RWPE1 (cell line): ENCODE data around the gene USP12.

ENCODE experiments used
- CTCF ChIA-PET: fragments of 350-600 bp; sonication (Branson Sonifier 250); formaldehyde crosslinking; extraction: SDS; loops from one replicate; lab custom pipeline; 2021; lab: Yijun Ruan, JAX
- POLR2A ChIA-PET: fragments of 400-600 bp; formaldehyde crosslinking; extraction: SDS; loops from one replicate; lab custom pipeline; 2020; ENCODE audit warnings: antibody characterized with exemption; ENCODE audit not compliant: low non-redundant PET; lab: Yijun Ruan, JAX
- DNase-seq: peaks from one replicate; pipeline ENCODE4 v3.0.0; 2012; ENCODE audit warnings: low spot score
- H3K27ac ChIP-seq: fragments of 450-650 bp; 2 replicates; pipeline ENCODE4 v1.5.1; 2017
- CTCF ChIP-seq: fragments of 450-650 bp; conservative IDR thresholded peaks from 2 replicates; pipeline ENCODE4 v1.5.1; 2017; ENCODE audit warnings: low read depth, mild to moderate bottlenecking

The USP12 gene

GRCh38 chr13:27091451-27091850 lies 80.2 kb downstream of the USP12 start:
- no peak for TF ChIP-seq CTCF
- H3K27ac ChIP-seq = no peak overlapping the region
- ChIA-PET POLR2A (no interaction called here), CTCF (no interaction called here)
- no peak for DNase-seq

- TF ChIP-seq CTCF = no peak
- CTCF ChIA-PET = no interaction called here
- H3K27ac ChIP-seq = no peak overlapping the region
- POLR2A ChIA-PET = no interaction called here
- DNase-seq = no peak
Observed at GRCh38 chr13:27088619-27089018, 83.0 kb downstream of the USP12 start.

- no peak overlapping the region for H3K27ac ChIP-seq
- ChIA-PET POLR2A (no interaction called here), CTCF (interaction anchor here (0.6 kb wide), 1 partner anchor 58 kb away, joined by 3 read pairs; no protein-coding TSS in a partner anchor)
- DNase-seq = no peak
- no peak for TF ChIP-seq CTCF
Observed at GRCh38 chr13:27086599-27087265, 84.9 kb downstream of the USP12 start.

DNA sequence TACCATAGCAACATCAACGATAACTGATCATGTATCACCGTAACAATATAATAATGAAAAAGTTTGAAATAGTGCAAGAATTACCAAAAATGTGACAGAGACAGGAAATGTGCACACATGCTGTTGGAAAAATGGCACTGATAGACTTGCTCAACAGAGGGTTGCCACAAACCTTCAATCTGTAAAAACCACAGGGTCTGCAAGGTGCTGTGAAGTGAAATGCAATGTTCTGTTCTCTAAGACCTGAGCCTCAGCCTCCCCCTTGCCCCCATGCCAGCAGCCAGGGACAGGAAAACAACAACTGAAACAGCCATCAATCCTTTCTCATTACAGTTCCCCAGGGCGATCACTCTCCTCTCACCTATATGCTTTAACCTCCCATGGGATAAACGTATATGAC lies 88.4 kb downstream of the USP12 start:
- CTCF ChIA-PET = no interaction called here
- DNase-seq = no peak
- no peak overlapping the region for H3K27ac ChIP-seq
- POLR2A ChIA-PET = no interaction called here
- no peak for TF ChIP-seq CTCF

DNA sequence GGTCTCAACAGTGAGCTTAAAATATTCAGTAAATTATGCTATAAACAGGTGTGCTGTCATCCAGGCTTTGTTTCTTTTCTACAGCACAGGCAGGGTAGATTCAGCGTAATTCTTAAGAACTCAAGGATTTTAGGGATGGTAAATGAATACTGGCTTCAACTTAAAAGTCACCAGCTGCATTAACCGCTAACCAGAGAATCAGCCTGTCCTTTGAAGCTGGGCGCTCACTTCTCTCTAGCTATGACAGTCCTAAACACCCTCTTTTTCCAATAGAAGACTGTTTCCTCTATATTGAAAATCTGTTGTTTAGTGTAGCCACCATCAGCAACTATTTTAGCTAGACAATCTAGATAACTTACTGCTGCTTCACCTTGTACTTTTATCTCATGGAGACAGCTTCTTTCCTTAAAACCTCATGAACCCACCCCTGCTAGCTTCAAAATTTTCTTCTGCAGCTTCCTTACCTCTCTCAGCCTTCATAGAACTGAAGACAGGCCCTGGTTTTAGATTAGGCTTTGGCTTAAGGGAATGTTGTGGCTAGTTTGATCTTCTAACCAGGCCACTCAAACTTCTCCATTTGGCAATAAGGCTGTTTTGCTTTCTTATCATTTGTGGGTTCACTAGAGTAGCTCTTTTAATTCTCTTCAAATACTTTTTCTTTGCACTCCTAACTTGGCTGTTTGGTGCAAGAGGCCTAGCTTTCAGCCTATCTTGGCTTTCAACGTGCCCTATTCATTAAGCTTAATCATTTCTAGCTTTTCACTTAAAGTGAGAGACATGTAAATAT lies 89.5 kb downstream of the USP12 start:
- POLR2A ChIA-PET = no interaction called here
- no peak for DNase-seq
- CTCF ChIA-PET = no interaction called here
- no peak for TF ChIP-seq CTCF
- no peak overlapping the region for H3K27ac ChIP-seq

DNA sequence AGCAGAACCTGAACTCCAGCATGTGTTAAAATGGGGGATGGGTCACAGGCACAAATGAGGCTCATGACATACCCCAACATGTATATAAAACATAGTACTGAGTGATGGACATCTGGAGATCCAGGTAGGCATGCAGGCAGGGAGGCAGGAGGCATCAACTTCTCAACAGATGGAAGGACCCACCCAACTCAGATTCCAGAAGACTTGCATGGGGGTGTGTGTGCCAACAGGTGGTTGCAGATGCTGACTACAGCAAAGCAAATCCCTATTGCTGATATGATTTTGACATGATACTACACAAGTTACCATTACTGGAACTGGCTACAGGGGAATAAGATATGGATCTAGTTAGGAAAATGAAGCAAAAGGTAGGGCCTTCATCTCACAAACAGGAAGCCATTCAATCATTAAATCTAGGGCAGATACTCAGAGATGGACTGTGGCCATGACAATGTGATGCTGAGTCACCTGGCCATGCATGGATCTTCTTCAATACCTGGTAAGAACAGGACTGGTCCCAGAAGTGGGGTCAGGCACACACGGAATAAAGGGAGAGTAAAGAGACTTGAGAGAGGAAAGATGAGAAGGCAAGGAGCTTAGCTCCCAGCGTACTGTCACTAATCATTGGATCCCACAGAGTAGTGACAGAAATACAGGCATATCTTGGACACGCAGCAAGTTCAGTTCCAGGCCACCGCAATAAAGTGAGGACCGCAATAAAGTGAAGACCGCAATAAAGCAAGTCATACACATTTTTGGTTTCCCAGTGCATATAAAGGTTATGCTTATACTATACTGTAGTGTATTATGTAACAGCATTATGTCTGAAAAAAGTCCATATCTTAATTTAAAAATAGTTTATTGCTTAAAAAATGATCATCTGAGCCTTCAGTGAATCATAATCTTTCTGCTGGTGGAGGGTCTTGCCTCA lies 91.3 kb downstream of the USP12 start:
- ChIA-PET POLR2A (no interaction called here), CTCF (no interaction called here)
- no peak overlapping the region for H3K27ac ChIP-seq
- no peak for DNase-seq
- TF ChIP-seq CTCF = no peak
